ENCODE data around the gene GTF2IRD2.
A peak's percentile ranks its signal among the peaks of the same experiment; 100 is the strongest.
"Not testable (repeated sequence)": the region's sequence is repeated elsewhere in the genome, so short reads cannot be mapped to it uniquely, and the experiment has no call there.

GTF2IRD2 gene

GRCh38 chr7:74850833-74851721 is at the start of gene GTF2IRD2:
Gene GTF2IRD2, minus strand, starts transcription at chr7:74851605. Its CDS starts 15,227 bp downstream, at chr7:74836378.
- peak in 1 of 2 experiments; percentile 33 for DNase-seq

DNA sequence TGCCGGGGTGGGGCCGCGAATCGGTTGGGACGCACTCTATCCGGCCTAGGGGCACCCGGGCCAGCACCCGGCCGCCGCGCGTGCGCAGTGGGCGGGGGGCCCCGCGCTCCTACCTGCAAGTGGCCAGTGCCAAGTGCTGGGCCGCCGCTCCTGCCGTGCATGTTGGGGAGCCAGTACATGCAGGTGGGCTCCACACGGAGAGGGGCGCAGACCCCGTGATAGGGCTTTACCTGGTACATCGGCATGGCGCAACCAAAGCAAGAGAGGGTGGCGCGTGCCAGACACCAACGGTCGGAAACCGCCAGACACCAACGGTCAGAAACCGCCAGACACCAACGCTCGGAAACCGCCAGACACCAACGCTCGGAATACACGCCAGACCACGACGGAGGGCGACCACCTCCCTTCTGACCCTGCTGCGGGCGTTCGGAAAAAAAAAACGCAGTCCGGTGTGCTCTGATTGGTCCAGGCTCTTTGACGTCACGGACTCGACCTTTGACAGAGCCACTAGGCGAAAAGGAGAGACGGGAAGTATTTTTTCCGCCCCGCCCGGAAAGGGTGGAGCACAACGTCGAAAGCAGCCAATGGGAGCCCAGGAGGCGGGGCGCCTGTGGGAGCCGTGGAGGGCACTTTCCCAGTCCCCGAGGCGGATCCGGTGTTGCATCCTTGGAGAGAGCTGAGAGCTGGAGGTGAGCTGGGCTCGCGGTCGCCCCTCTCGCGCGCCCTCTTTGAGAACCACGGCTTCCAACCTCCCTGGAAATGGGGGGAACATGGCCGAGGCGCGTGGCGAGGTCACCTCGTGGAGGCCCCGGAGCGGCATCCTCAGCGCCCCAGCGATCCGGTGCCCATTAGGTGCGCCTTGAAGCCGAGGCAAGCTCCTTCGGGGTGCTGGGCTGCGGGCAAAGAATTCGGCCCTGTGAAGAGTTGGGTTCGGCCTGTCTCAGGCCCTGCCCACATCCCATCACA is 39.0 kb upstream of the GTF2IRD2 start:
- DNase-seq, result peak; percentile 72 to 89

- not testable (repeated sequence) for DNase-seq
Observed at GRCh38 chr7:74889518-74890129, 38.2 kb upstream of the GTF2IRD2 start.

- not testable (repeated sequence) for DNase-seq
Observed at GRCh38 chr7:74885295-74885694, 33.9 kb upstream of the GTF2IRD2 start.

GRCh38 chr7:74882110-74882509 is 30.7 kb upstream of the GTF2IRD2 start:
- not testable (repeated sequence) for DNase-seq

DNA sequence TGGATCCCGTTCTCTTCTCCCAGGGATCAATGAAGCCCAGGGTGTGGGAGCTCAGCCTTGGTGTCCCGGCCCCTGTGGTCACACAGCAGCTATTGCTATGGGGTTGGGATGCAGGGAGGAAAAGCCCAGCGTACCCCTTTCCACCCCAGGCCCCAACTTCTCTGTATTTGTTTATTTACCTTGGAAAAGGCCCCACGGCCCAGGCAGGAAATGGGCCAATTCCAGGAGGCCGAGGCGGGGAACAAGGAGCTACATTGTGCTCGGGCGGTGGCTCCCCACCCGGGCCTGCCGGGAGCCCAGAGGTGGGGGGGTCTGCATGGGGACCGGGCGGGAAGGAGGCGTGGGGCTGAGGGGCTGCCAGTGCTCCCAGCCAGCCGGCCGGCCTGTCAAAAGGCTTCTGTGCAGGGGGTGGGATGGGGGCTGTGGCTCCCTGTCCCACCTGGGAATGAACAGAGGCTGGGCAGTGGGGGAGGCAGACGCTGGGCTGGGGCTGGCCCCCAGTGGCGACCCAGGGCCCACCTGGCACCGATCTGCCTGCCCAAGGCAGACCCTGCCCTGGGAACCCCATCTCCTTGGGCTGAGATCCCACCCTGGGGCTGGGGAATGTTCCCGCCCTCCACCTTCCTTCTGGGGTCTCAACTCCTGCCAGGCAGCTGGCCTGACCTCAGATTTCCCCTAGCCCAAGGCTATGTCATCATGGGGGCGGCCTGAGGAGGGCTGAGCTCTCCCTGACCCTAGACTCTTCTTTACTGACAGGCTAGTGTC is 23.5 kb upstream of the GTF2IRD2 start:
- peak in 1 of 2 experiments; percentile 47 for DNase-seq

DNA sequence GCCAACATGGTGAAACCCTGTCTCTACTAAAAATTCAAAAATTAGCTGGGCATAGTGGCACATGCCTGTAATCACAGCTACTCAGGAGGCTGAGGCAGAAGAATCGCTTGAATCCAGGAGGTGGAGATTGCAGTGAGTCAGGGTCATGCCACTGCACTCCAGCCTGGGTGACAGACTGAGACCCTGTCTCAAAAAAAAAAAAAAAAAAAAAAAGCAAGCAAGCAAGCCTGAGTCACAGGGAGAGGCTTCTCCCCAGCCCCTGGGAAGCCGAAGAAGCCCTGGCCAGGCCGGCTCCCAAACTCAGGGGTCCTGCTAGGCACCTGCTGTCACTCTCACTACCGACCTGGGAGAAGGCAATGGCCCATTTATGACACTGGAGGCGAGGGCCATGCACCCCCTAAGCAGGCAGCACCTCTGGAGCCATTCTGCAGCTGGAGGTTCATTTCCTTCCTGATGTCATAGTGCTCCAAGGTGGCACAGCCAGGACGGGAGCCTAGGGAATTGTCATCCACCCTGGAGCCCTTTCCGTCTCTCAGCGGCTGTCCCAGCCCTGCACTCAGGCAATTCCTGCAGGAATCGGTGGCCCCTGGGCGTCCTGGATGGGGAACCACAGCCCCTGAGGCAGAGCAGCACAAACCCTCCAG is 22.8 kb upstream of the GTF2IRD2 start:
- DNase-seq, result not testable (repeated sequence)

GRCh38 chr7:74872542-74872941 is 21.1 kb upstream of the GTF2IRD2 start:
- DNase-seq, result not testable (repeated sequence)

GRCh38 chr7:74865777-74866176 is 14.4 kb upstream of the GTF2IRD2 start:
- not testable (repeated sequence) for DNase-seq

DNA sequence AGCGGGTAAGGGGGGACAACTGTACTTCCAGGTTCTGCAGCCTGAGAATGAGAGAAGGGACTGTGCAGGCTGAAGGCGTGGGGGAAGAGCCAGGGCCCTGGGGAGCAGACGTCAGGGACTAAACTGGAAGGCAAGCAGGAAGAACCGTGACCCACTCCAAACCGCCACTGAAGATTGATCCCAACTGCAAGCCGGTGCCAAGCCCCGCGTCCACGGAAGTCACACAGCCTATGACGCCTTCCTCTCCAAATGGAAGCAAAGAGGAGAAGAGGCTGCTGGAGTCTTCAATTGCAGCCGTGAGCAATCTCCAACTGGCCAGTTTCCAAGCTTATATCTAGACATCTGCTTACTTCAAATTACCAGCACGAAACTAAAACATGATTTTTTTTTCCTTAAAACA is 1.6 kb downstream of the GTF2IRD2 start:
- not testable (repeated sequence) for DNase-seq

- not testable (repeated sequence) for DNase-seq
Observed at GRCh38 chr7:74830411-74830810, 21.0 kb downstream of the GTF2IRD2 start.

DNA sequence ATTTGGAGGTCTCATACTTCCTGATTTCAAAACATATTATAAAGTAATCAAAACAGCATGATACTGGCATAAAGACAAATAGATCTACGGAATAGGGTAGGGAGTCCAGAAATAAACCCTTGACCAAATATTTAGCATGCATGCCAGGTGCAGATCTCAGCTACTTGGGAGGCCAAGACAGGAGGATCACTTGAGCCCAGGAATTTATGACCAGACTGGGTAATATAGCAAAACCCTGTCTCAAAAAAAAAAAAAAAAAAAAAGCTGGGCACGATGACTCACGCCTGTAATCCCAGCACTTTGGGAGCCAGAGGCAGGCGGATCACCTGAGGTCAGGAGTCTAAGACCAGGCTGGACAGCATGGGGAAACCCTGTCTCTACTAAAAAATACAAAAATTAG is 21.4 kb downstream of the GTF2IRD2 start:
- not testable (repeated sequence) for DNase-seq

- not testable (repeated sequence) for DNase-seq
Observed at GRCh38 chr7:74821259-74821658, 30.1 kb downstream of the GTF2IRD2 start.

DNA sequence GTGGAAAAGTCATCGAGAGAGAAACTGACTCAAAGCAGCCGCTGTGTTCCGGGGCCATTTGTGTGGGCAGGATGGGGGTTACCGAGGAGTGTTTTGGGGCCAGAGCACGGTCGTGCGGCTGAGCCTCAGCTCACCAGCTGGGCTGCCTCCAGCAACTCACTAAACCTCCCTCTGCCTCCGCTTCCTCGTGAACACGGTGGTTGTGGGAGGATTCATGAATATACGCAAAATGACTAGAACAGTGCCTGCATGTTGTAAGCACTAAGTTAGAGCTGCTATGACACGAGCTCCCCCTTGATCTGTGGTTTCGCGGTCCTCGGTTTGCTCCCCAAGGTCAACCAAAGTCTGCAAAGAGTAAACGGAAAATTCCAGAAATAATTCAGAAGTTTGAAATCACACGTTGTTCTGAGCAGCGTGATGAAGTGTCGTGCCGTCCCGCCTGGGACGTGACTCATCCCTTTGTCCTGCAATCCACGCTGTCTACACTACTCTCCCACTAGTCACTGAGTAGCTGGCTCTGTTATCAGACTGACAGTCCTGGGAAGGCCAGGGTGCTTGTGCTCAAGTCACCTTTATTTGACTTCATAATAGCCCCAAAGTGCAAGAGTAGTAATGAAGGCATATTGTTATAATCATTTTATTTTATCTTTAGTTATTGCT is 31.1 kb downstream of the GTF2IRD2 start:
- not testable (repeated sequence) for DNase-seq

DNA sequence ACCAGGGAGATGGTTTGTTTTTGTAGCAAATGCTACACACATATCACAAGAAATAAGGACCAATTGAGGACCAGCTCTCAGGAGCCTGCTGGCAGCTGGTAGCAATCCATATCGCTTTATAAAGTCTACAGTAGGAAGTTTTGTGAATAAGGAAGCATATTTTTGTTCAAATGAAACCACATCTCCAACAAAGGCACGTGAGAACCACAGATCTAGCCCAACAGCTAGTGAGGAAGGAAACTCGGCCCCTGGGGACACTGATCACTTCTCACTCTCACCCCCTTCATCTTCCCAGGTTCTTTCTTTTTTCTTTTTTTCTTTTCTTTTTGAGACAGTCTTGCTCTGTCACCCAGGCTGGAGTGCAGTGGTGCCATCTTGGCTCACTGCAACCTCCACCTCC is 35.5 kb downstream of the GTF2IRD2 start:
- not testable (repeated sequence) for DNase-seq

DNA sequence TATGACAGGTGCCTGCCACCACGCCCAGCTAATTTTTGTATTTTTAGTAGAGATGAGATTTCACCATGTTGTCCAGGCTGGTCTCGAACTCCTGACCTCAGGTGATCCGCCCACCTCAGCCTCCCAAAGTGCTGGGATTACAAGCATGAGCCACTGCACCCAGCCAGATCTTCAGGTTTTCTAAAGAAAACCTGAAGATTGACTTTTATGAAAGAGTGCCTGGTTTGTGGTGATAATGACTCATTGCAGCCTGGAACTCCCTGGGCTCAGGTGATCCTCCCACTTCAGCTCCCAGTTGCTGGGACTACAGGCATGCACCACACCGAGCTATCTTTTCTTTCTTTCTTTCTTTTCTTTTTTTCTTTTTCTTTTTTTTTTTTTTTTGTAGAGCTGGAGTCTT is 52.8 kb downstream of the GTF2IRD2 start:
- DNase-seq, result not testable (repeated sequence)

- not testable (repeated sequence) for DNase-seq
Observed at GRCh38 chr7:74797848-74798622, 53.4 kb downstream of the GTF2IRD2 start.

GRCh38 chr7:74789200-74789736 is 62.1 kb downstream of the GTF2IRD2 start:
- DNase-seq, result not testable (repeated sequence)

- peak; percentile 52 to 88 for DNase-seq
Observed at GRCh38 chr7:74788369-74789150, 62.8 kb downstream of the GTF2IRD2 start.
